Medulla oblongata (tissue), 1 donor: Measurements from ENCODE around the gene SETD7.

Source experiments
- DNase-seq: peaks from one replicate; pipeline ENCODE4 v3.0.0-alpha.2; 2015; ENCODE audit errors: extremely low spot score

SETD7 gene

GRCh38 chr4:139574641-139575040, 18.6 kb upstream of the SETD7 start:
- no peak for DNase-seq

- peak; percentile 56 for DNase-seq
Measured at GRCh38 chr4:139568206-139568955, 12.4 kb upstream of the SETD7 start.

DNA sequence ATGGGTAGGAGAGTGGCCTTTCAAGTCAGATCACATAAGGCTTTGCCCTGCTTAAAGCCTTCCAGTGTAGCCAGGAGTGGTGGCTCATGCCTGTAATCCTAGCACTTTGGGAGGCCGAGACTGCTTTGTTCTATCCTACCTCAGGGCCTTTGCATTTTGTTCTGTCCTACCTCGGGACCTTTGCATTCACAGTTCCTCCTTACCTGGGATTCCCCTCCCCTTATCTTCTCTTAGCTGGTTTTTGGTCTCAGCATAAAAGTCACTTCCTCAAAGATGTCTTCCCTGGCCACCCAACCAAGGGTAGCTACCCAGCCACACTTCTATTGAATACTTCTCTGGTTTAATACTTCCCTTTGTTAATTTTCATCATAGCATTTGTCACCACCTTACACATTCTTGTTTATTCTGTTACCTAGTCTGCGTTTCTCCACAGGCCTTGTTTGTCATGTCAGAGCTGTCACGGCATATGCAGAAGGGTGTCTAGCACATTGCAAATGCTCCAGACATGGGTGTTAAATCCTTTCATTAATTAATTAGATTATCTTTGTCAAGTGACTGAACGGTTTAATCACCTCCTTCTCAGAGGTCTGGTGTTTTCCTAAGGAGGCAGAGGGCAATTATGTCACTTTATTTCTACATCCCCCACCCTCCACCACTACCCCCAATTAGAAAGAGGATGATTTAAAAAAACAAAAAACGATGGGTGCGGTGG, 11.3 kb upstream of the SETD7 start:
- no peak for DNase-seq

- DNase-seq = no peak
Measured at GRCh38 chr4:139564502-139564901, 8.5 kb upstream of the SETD7 start.

DNA sequence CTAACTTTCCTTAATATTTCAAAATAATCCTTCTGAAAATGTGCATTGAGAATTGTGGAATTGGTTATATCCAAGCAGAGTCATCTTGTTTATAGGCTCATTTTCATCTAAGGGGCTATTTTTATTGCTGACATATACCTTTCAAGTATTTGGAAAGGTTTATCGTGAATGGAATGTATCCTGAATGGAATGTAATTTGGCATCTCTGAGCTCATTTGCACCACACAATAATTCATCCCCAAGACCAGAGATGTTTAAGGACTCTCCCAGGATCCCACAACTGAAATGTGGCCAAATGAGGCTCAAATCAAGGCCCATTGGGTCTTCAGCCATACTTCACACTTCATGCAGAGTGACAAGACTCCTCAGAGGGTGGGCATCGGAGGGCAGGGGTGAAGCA, 7.5 kb upstream of the SETD7 start:
- no peak for DNase-seq

GRCh38 chr4:139562839-139563238, 6.8 kb upstream of the SETD7 start:
- no peak for DNase-seq

- DNase-seq = no peak
Measured at GRCh38 chr4:139562067-139562684, 6.2 kb upstream of the SETD7 start.

- DNase-seq = peak; percentile 49
Measured at GRCh38 chr4:139560406-139561104, 4.5 kb upstream of the SETD7 start.

DNA sequence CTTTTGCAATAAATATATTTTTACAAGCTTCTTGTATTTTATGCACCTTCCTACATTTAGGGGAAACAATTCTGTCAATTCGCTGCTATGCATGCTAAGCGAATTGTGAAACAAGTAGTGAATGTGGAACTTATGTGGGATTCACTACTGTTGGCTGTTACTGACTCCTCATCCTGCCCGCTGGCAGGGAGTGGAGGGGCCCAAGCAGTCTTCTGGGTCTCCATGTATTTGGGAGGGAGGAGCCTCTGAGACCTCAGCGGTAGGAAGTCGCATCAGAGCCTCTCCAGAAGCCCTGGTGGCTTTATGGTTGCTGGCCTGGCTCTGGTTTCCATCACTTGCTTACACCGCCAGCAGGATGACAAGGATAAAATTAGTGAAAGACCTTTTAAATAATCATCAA, 3.7 kb upstream of the SETD7 start:
- DNase-seq = no peak

DNA sequence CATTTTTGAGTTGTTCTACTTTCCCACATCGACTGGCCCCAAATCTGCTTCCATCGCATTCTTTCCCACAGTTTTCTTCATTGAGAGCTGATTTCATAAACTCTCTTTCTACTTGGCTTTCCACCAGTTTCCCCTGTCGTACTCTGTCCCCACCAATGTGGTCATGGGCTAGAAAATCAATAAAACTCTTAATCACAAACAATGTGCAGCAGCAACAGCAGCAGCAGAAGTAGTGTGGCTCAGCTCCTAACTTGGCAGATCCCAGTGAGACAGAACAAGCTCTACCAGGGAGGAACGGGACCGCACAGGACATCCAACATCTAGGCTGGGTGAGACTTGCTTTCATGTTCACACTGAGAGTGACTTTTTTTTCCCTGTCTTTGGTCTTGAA, 3.1 kb upstream of the SETD7 start:
- no peak for DNase-seq

DNA sequence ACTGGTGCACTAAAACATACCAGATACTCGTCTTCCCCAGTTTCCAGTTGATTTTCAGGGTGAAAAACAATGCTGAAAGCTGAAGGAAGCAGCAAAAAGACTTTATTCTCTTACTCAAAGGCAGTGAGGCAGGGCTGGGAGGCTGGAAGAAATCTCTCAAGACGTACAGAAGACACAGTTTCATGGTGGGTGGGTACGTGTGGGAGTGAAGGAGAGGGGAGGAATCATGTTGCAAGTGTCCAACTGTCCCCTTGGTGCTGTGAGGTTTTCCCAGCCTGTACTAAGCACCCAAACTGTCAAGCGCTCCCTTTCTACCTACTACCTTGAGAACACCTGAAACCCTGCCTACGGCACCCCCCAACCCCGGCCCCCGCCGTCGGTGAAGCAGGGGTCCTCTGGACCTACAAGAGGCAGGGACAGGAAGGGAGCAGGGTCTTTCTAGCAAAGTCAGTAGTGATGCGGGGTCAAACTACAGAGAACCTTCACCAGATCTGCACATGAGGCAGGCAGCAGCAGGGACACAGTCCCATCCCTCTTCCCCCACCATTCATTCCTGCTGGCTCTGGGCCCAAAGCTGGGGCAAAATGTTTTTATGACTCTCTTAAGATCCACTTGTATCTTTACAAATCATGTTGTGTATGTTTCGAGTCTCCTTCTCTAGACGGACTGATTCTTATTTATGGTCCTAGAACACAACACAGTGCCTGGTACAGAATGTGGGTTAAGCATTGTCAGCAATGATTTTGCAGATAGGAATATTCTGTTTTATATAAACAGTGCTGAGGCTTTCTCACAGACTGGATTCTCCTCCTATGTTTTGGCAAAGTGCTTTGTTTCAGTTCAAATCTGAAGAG, 2.4 kb upstream of the SETD7 start:
- no peak for DNase-seq

DNA sequence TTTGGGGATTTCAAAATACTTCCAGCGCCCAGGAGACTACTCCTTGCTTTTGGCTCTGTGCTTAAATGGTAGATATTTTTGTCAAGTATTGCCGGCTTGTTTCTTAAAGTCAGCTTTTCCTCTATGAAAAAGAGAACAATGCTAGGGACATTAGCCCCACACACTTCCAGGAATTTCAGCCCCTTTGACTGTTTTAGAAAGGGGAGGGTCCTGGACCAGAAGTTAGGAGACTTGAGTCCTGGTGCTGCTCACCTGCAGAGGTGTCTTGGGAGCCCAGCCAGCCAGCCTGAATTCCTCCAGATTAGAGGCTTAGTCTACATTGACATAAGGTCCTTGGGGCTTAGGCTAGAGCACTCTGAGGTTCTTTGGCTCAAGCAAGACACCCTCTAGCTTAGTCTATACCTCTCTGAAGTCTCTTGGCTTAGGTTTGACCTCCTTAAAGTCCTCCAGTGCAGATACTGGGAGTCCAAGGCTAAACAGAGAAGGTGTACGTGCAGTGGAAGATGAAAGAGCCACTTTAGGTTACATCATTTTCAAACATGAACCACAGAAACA, 1.6 kb upstream of the SETD7 start:
- DNase-seq = no peak

GRCh38 chr4:139556724-139557555, 921 bp upstream of the SETD7 start:
- peak; percentile 81 for DNase-seq

DNA sequence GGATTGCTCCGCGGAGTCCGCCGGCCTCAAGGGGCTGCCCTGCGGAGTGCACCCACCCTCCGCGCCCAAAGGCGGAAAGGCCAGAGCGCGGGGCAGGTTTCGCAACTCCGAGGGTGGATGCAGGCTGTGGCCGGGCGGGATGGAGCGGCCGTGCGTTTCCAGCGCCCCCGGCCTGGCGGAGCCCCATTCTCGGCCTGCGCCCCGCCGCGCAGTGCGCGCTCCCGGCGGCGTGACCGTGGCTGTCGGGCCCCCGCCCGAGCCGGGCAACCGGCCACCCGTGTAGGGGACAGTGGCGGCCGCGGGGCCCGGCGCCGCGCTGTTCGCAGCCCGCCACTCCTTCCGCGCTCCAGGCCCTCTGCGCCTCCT, 331 bp downstream of the SETD7 start:
- no peak for DNase-seq

GRCh38 chr4:139554893-139555704, 920 bp downstream of the SETD7 start:
- peak; percentile 92 for DNase-seq

DNA sequence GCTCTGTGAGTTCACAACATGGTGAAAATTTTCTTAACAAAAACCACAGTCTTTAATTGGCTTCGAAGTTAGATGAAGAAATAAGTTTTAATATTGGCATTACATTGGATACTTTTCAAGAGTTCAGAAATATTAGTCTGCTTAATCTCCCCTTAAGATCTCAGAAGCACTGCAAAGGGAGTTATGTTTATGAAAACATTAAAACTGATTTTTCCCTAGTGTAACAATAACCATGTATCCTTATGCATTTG, 1.5 kb downstream of the SETD7 start:
- DNase-seq = peak; percentile 58

DNA sequence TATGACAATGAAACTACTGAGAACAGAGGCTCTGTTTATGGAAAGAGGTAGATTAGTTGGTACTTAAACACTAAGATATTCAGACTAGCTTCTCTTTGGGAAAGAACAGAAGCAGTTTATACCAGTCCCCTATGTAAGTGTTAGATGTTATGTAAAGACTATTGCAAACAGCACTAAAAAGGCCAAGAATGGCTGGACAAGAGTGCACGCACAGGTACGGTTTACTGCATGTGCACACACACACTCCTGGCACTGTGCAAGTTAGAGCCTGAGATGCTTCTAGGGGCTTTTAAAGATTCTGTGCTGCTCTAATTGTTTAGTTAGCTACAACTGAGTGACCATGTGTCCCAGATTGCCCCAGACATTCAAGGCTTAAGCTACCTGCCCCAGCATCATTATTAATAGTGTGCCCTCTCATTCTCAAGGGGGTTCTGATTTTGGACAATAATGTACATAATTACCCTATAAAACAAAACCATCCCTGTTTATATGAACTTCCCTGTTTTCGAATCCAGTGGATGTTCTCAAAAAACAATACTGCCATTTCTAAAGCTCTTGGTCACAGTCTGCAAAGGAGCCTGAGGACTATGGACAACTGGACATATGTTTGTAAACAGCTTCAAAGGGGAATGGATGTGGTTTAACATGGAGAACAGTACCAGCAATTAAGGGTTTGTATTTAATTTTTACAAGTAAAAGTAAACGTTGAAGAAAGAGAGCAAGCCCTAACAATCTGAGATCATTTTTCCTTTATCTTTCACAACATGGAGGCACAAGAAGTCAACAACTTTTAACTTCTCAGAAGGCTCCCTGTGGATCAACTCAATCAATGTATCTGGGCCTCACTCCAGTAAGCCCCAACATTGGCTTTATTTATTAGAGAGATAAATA, 2.0 kb downstream of the SETD7 start:
- DNase-seq = peak; percentile 48

DNA sequence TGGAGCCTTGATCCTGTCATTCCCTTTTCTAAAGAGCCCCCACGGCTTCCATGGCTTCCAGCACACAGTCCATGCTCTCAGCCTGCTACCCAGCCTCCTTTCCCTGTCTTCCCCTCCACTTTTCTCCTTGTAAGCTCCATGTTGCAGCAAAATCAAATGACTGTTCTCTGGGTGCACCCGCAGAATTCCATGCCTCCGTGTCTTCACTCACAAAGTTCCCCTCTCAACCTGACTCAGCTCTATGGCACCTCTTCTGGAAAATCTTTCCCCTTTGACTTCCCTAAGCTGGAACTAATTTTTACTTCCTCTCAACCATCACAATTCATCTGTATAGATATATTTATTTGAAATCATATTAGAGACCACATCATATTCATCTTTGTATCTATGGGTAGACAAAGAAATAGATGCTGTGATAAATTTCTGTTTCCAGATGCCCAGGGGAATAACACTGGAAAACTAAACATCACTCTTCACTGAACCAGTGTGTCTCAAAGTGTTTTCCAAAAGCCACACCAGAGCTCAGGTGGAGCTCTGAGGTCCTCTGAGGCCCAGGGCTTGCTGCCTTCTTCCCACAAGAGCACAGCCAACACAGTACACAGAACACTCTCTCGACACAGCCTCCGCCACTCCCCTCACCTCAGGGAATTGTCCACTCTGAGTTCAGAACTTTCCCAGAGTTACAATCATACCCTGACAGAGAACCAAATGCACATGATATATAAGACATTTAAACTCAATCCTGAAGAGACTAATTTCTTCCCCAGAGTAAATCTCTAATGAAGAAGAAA, 3.3 kb downstream of the SETD7 start:
- no peak for DNase-seq
